SKM-1 treated with dmso at 0.1 percent for 144 hours (cell line): ENCODE data around the gene ZNF506.
"Not testable (repeated sequence)": the region's sequence is repeated elsewhere in the genome, so short reads cannot be mapped to it uniquely, and the experiment has no call there.

Source experiments
- DNase-seq: peaks from one replicate; lab custom pipeline; 2025; ENCODE audit not compliant: unreplicated experiment; lab: John Stamatoyannopoulos, UW

The ZNF506 gene

DNA sequence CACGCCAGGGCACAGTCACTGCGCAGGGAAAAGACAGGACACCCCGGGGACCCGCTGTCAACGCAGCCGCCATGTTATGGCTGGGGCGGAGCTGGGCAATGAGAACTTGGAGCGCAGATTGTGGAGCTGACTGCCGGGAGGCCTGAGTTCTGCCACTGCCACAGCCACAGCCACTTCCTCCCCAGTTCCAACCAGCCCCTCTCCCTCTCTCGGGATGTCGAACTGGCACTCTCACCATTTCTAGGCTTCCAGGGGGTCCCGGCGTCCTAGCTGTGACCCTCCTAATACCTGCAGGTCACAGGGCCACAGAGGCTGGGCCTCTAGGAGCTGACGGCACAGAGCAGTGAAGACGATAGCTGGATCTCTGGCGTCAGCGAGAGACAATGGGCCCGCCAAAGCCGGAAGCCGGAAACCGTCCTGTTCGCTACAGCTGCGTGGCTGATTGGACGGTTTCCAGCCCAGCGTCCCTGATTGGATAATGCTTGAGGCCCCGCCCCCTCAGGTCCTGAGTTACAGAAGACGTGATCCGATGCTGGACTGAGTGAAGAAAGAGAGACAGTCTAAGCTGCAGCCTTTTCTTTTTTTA, at the start of gene ZNF506:
ZNF506 (minus strand) TSS at position 385 of the 586 bp plus-strand sequence; CDS start at position 238, 147 bp downstream.
- DNase-seq = peak; percentile 95

DNA sequence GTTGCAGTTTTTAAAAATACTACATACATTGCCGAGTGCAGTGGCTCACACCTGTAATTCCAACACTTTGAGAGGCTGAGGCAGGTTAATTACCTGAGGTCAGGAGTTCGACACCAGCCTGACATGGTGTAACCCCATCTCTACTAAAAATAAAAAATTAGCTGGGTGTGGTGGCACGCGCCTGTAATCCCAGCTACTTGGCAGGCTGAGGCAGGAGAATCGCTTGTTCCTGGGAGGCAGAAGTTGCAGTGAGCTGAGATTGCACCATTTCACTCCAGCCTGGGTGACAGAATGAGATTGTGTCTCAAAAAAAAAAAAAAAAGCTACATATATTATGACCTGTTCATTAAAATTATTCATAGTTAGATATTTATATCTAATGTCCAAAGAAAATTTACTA, 48.5 kb upstream of the ZNF506 start:
- DNase-seq = not testable (repeated sequence)

DNA sequence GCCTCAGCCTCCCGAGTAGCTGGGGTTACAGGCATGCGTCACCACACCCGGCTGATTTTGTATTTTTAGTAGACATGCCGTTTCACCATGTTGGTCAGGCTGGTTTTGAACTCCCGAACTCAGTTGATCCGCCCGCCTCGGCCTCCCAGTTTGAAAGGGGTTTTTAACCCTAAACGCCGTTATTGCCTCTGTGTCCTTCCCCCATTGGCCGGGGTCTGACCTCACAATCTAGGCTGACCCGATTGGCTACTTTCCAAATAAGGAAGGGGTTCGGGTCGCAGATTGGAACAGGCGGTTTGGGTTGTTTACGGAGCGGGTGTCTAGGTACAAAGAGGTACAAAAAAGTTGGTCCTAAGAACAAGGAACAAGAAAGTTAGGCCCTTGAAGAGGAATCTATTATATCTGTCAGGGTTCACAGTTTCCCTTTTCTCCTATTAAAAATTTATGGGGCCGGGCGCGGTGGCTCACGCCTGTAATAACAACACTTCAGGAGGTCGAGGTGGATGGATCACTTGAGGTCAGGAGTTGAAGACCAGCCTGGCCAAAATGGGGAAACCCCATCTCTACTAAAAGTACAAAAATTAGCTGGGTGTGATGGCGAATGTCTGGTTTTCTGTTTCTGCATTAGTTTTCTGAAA, 45.2 kb upstream of the ZNF506 start:
- no peak for DNase-seq

DNA sequence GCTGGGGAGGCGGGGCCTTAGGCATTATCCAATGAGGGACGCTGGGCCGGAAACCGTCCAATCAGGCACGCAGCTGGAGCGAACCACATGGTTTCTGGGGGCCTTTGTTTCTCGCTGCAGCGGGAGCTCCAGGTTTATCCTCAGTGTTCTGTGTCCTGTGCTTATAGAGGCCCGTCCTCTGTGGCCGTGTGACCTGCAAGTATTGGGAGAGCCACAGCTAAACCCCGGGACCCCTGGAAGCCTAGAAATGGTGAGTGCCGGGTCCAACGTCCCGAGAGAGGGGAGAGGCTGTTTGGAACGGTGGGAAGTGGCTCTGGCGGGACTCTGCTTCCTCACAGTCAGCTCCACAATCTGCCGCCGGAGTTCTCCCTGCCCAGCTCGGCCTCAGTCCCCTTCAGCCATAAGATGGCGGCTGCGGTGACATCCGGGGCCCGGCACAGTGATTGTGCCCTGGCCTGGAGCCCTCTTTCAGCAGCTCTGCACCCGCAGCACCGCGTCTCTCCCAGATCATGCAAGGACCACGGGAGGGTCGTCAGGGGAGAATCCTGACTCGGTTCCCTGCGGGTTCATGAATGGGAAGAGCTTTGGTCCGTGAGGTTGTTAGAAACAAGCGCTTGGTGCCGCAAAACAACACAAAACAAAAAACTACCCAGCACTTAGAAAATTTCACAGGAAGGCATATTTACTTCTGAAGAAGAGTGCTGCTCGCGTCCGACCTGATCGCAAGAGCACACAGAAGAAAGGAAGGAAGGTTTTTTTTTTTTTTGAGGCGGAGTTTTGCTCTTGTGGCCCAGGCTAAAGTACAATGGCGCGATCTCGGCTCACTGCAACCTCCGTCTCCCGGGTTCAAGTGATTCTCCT, 44.4 kb upstream of the ZNF506 start, which contains the start of gene ZNF253:
ZNF253 (plus strand) TSS at position 133 of the 861 bp plus-strand sequence; CDS start at position 248, 115 bp downstream.
- peak; percentile 97 for DNase-seq

DNA sequence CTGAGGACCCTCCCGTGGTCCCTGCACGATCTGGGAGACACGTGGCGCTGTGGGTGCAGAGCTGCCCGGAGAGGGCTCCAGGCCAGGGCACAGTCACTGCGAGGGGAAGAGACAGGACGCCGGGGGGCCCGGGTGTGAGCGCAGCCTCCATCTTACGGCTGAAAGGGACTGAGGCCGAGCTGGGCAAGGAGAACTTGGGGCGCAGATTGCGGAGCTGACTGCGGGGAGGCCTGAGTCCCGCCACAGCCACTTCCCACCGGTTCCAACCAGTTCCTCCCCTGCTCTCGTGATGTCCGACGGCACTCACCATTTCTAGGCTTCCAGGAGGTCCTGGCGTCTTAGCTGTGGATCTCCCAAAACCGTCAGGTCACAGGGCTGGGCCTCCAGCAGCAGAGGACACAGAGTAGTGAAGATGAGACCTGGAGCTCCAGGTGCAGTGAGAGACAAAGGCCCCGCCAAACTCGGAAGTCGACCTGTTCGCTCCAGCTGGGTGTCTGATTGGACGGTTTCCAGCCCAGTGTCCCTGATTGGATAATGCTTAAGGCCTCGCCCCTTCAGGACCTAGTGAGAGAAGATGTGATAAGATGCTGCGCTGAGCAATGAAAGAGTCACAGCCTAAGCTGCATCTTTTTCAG, 39.3 kb upstream of the ZNF506 start:
- DNase-seq = no peak

DNA sequence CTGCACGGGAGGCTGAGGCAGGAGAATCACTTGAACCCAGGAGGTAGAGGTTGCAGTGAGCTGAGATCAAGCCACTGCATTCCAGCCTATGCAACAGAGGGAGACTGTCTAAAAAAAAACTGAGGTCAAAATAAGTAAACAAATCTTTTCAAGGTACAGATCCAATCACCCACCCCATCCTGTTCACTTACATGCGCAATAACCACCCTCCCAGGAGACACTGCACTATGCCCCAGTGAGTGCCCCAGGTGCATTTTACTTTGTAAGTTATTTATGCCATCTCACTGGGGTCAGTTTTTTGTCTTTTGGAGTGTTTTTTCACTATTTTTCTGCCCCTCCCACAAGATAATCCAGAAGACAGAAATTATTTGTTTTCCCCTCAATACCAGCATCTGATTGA, 37.2 kb upstream of the ZNF506 start:
- DNase-seq = no peak

DNA sequence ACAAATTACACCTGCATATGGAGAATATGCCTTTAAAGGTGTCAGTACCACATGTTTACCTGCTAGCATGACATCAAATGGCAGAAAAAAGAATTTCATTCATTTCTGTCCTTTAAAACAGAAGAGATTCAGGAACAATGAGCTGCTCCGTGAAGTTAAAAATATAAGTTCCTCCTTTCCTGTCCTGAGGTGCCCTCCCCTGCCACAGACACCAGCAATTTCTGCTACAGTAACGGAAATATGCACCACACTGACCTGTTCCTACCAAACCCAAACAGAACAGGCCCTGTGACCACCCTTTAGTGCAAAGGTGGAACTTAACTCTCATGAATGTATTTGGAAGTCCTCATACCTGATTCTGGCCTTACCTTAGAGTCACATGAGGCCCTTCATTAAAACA, 30.2 kb upstream of the ZNF506 start:
- DNase-seq = peak; percentile 67

DNA sequence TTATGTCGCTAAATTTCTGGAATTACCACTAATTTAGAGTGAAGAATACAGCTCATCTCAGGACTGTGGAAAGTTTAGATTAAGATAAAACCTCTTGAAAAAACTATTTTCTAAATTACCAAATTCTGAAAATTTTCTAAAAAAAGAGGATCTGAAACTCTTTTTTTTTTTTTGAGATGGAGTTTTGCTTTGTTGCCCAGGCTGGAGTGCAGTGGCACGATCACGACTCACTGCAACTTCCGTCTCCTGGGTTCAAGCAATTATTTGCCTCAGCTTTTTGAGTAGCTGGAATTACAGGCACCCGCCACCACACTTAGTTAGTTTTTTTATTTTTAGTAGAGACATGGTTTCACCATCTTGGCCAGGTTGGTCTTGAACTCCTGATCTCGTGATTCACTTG, 27.5 kb upstream of the ZNF506 start:
- peak; percentile 13 for DNase-seq

DNA sequence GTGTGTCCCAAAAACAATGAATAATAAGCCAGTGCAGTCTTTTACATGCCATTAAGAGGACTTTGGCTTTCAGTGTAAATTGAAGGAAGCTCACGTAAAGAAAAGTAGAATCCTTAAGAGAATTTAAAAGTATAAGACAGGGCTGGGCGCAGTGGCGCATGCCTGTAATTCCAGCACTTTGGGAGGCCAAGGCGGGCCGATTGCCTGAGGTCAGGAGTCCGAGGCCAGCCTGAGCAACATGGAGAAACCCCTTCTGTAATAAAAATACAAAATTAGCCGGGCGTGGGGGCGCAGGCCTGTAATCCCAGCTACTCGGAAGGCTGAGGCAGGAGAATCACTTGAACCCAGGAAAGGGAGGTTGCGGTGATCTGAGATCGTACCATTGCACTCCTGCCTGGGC, 26.2 kb upstream of the ZNF506 start:
- no peak for DNase-seq

DNA sequence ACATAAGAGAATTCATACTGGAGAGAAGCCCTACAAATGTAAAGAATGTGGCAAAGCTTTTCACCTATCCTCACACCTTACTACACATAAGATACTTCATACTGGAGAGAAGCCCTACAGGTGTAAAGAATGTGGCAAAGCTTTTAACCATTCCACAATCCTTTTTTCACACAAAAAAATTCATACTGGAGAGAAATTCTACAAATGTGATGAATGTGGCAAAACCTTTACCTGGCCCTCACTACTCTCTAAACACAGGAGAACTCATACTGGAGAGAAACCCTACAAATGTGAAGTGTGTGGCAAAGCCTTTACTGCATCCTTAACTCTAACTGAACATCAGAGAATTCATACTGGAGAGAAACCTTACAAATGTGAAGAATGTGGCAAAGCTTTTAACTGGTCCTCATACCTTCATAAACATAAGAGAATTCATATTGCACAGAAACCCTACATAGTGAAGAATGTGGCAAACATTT, 14.0 kb upstream of the ZNF506 start:
- no peak for DNase-seq

DNA sequence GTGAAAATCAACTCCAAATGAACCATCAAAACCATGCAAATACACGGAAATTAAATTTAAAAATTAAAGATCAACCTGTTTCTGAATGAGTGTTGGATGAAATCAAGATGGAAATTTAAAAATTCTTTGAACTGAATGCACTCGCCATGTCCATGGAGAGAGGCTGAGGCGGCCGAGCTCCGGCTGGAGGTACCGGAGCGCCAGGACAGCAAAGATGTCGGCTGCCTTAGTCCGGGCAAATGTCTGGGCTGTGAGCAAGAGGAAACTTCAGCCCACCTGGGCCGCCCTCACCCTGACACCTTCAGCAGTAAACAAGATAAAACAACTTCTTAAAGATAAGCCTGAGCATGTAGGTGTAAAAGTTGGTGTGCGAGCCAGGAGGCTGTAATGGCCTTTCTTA, 5.3 kb upstream of the ZNF506 start:
- DNase-seq = no peak

DNA sequence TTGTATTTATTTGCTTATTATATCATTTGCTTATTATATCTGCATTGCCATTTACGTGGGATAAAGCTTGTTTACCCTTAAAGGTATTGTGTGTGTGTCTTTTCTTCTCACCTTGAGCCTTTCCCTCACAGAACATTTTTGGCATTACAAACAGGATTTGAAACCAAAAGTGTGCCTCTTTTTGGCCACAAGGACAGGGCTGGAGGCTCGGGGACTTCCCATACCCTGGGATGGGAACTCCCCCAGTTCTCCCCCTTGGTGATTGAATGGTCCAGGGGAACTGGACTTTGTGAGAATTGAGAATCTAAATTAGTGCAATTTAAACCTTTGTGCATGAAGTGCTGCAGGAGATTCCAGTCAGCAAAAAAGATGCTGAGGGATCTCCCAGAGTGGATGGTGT, 2.4 kb upstream of the ZNF506 start:
- DNase-seq = no peak

DNA sequence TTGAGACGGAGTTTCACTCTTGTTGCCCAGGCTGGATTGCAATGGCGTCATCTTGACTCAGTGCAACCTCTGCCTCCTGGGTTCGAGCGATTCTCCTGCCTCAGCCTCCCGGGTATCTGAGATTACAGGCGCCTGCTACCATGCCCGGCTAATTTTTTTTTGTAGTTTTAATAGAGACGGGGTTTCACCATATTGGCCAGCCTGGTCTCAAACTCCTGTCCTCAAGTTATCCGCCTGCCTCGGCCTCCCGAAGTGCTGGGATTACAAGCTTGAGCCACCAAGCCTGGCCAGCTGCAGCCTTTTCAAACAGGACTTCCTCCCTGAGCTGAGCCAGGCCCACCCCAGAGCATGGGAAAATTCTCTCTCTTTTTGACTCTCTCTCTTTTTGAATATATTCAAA, 426 bp upstream of the ZNF506 start:
- not testable (repeated sequence) for DNase-seq

DNA sequence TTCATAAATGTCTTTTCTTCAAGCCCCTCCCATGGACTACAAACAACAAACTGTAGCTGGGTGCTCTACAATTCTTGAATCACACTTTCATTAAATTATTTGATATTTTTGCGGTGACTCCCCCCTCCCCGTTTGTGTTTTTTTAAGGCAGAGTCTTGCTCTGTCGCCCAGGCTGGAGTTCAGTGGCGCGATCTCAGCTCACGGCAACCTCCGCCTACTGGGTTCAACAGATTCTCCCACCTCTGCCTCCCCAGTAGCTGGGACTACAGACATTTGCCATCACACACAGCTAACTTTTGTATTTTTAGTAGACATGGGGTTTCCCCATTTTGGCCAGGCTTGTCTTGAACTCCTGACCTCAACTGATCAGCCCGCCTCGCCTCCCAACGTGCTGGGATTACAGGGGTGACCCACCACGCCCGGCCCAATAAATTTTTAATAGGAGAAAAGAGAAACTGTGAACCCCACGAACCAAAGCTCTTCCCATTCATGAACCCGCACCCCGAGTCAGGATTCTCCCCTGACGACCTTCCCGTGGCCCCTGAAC, 703 bp downstream of the ZNF506 start:
- DNase-seq = no peak

DNA sequence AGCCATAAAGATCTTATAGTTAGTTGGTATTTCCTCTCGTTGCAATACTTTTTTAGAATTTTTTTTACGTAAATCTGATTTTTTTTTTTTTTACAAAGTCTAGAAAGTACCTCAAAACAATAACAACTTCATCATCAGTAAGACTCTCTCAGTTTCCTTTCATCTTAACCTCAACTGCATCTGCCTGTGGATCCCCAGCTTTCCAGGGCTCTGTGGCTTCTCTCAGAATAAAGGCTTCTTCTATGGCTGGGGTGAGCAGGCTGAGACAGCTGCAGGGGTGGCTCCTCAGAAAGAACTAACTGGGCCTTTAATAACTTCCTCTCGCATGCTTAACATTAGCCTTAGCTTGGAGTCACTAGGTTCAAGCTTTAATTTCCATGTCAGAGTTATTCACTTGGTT, 4.2 kb downstream of the ZNF506 start:
- DNase-seq = no peak

DNA sequence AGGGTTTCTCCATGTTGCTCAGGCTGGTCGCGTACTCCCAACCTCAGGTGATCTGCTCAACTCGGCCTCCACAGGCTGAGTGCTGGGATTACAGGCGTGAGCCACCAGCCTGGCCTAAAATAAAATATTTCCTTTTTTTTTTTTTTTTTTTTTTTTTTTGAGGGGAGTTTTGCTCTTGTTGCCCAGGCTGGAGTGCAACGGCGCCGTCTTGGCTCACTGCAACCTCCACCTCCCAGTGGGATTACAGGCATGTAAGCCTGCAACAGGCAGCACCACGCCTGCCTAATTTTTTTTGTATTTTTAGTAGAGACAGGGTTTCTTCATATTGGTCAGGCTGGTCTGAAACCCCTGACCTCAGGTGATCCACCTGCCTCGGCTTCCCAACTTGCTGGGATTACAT, 4.9 kb downstream of the ZNF506 start:
- DNase-seq = no peak

DNA sequence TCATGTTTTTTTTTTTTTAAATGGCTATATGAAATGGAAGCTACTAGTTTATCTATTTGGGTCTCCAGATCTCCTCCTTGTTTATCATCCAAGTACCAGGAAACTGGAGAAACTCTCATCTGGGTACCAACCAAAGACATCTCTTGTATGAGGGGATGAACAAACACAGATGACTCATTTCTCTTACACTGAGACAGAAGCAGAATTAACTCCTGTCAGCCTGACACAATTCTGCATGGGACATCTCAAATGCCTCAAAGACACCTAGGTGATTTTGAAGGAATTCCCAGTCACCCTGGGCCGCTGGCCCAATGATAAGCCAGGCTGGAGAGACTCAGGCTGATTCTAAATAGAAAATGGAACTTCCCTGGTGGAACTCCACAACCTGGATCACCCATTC, 9.6 kb downstream of the ZNF506 start:
- DNase-seq = not testable (repeated sequence)

DNA sequence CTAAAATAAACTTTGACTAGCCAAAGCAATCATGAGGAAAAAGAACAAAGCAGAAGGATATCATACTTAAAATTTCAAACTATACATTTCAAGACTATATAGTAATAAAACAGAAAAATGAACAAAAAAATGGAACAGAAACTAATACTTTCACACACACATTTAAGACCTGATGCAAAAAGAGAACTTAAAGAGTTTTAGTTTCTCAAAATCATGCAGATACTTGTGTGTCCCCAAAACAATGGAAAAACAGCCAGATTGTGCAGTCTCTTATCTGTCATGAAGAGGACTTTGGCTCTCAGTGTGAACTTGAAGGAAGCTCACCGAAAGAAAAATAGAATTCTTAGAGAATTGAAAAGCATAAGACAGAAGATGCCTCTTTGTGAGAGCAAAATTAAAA, 16.1 kb downstream of the ZNF506 start:
- no peak for DNase-seq

DNA sequence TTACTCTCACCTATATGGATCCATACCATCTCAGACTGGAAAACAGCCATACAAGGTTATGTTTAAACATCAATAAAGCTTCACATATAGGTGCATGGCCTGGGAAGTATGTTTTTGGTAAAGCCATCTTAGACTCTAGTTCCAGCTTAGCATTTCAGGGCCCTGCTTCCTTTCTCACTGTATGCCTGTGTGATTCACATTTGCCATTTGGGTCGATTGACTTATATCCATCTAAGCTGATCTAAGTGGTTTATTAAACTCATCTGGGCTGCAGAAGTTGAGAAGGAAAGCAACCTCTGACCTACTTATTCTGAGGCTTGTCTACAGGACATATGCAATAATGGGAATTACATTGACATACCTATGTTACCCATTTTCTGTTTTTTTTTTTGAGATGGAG, 33.5 kb downstream of the ZNF506 start:
- no peak for DNase-seq

DNA sequence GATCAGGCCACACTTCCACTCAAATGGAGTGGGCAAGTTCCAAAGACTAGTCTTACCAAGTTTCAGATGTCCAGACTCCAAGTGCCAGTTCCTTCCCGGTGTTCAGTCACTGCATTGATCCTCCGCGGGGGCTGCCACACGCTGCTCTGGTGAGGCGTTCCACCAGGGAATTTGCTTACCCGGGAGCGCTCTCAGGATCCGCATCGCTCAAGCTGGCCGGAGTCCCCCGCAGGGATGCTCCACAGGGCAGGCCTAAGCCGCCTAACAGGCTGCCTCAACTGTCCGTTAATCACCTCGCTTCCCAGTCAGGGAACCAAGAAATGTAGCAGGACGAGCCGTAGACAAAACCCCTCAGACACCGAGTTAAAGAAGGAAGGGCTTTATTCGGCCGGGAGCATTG, 36.1 kb downstream of the ZNF506 start:
- not testable (repeated sequence) for DNase-seq

DNA sequence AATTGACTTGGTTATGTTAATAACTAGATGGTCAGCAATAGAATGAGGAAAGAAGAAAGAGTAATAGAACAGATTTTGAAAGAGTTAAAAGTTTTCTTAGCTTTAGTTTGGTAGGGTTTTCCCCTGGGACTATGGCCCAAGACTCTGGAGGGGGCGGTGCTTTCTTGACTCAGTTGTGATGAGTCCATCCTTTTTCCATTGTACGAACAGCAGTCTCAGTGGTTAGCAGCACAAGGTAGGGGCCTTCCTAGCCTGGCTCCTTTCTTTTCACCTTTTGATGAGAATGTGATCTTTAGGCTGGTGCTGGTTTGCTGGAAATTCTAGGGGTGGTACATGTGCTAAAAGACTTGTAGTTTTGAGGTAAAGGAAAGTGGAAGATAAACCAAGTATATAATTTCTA, 38.8 kb downstream of the ZNF506 start:
- DNase-seq = no peak
